Liver (tissue), 9 donors: Measurements from ENCODE around the gene SMAP1. TPM values are rescaled to one million over a fixed set of nuclear protein-coding genes. Genes with fewer than 3 reads are reported as not detected.

ENCODE experiments used
- DNase-seq: peaks from one replicate; pipeline ENCODE4 v3.0.0-alpha.2; 2017; ENCODE audit warnings: low spot score
- H3K27ac ChIP-seq, 2 donors: one replicate each; pipeline ENCODE4 v1.7.0; 2013; ENCODE audit warnings: inconsistent platforms in 2 of 2, low read length in 2 of 2, control low read depth in 1 of 2, low read depth in 1 of 2, mild to moderate bottlenecking in 1 of 2
- H3K27me3 ChIP-seq, 4 donors: one replicate each; pipeline versions ENCODE4 v1.6.1 to v1.7.0; 2013; ENCODE audit warnings: low read length in 3 of 4, inconsistent platforms in 1 of 4, mild to moderate bottlenecking in 1 of 4, moderate library complexity in 1 of 4; ENCODE audit not compliant: control insufficient read depth in 4 of 4, insufficient read depth in 4 of 4
- H3K36me3 ChIP-seq, 4 donors: one replicate each; pipeline versions ENCODE4 v1.6.1 to v1.7.0; 2013; ENCODE audit warnings: low read length in 3 of 4, mild to moderate bottlenecking in 3 of 4, low read depth in 1 of 4, moderate library complexity in 1 of 4; ENCODE audit not compliant: control insufficient read depth in 4 of 4, insufficient read depth in 3 of 4
- H3K4me1 ChIP-seq, 4 donors: one replicate each; pipeline versions ENCODE4 v1.6.1 to v1.7.0; 2013; ENCODE audit warnings: low read length in 3 of 4, mild to moderate bottlenecking in 3 of 4, moderate library complexity in 1 of 4; ENCODE audit not compliant: control insufficient read depth in 4 of 4, insufficient read depth in 4 of 4
- H3K4me3 ChIP-seq, 3 donors: one replicate each; pipeline versions ENCODE4 v1.6.1 to v1.7.0; 2013; ENCODE audit warnings: low read length in 3 of 3, control low read depth in 1 of 3, low read depth in 1 of 3, mild to moderate bottlenecking in 1 of 3
- H3K9ac ChIP-seq, 2 donors: one replicate each; pipeline ENCODE4 v1.7.0; 2013; ENCODE audit warnings: low read length in 2 of 2, mild to moderate bottlenecking in 2 of 2, moderate library complexity in 2 of 2, control low read depth in 1 of 2, low read depth in 1 of 2
- H3K9me3 ChIP-seq, 4 donors: one replicate each; pipeline versions ENCODE4 v1.6.1 to v1.7.0; 2013; ENCODE audit warnings: low read length in 3 of 4; ENCODE audit not compliant: control insufficient read depth in 4 of 4
- ATF3 ChIP-seq: IDR thresholded peaks from 2 replicates; pipeline ENCODE4 v1.6.1; 2016; ENCODE audit warnings: antibody characterized with exemption
- MAX ChIP-seq: IDR thresholded peaks from 2 replicates; pipeline ENCODE4 v1.6.1; 2016; ENCODE audit warnings: antibody characterized with exemption
- RXRA ChIP-seq, 2 donors: IDR thresholded peaks; 2 replicates each; pipeline ENCODE4 v1.6.1; 2017 to 2018; ENCODE audit warnings: antibody characterized with exemption in 2 of 2, mild to moderate bottlenecking in 1 of 2
- SP1 ChIP-seq: IDR thresholded peaks from 2 replicates; pipeline ENCODE4 v1.6.1; 2018; ENCODE audit warnings: antibody characterized with exemption, mild to moderate bottlenecking
- YY1 ChIP-seq: IDR thresholded peaks from 2 replicates; pipeline ENCODE4 v1.6.1; 2016; ENCODE audit warnings: antibody characterized with exemption, mild to moderate bottlenecking
- ZBTB33 ChIP-seq: IDR thresholded peaks from 2 replicates; pipeline ENCODE4 v1.6.1; 2016; ENCODE audit warnings: antibody characterized with exemption
- WGBS: extraction: QIAGEN DNeasy Blood & Tissue Kit; methylation state at CpG from one replicate; pipeline ENCODE4 v1.1.7; 2013; 5-methylcytosine and 5-hydroxymethylcytosine counted together
- polyA plus RNA-seq, 2 donors: library from polyadenylated mRNA; stranded (reverse) in 1 of 2; unstranded in 1 of 2; fragments of 200-250 nt in 1 of 2; fragments of >200 nt in 1 of 2; fragmentation: Nextera tagmentation in 1 of 2; extraction: Ambion mirVana in 1 of 2; gene quantifications; one replicate each; pipeline versions ENCODE4 v1.2.1 to v1.2.3, GENCODE V29; 2013 to 2015
- total RNA-seq, 2 donors: library from RNA; depleted of rRNA; stranded (reverse); fragments of >200 nt; gene quantifications; one replicate each; pipeline ENCODE4 v1.2.3, GENCODE V29; 2014
- donor health status: healthy.
- donor health status: healthy.
- donor health status: healthy.
- donor health status: healthy.
- donor health status: healthy.

SMAP1 gene
- total and polyA plus RNA-seq, 4 donors, result 9.3 to 13.3 (median 12.7) TPM

GRCh38 chr6:70905742-70906141 is 238.1 kb downstream of the SMAP1 start:
- Histone ChIP-seq H3K4me3 (no peak overlapping the region), H3K27me3 (no peaks in the 10 kb centered on the region), H3K27ac (no peak overlapping the region), H3K9ac (no peak overlapping the region), H3K9me3 (no peaks in the 10 kb centered on the region), H3K36me3 (no peaks in the 10 kb centered on the region), H3K4me1 (no peaks in the 10 kb centered on the region)
- no peak for DNase-seq
- 62% methylated on average over 1 of the region's 1 CpG for WGBS
- TF ChIP-seq MAX (no peak), ZBTB33 (no peak), SP1 (no peak), ATF3 (no peak), RXRA (IDR thresholded peaks at IDR 0.05) (no peak), YY1 (no peak)

Other genes starting within 250 kb of the SMAP1 start
- 1 to 10 TPM; 2.7 to 5.7 TPM for gene SDHAF4, start 101.0 kb upstream of the SMAP1 start, total RNA-seq
- gene SDHAF4, start 101.0 kb upstream of the SMAP1 start, polyA plus RNA-seq, result 1 to 10 TPM; 2.7 to 3.9 TPM